ENCODE data around the gene VTI1A. TPM values are rescaled to one million over a fixed set of nuclear protein-coding genes. Genes with fewer than 3 reads are reported as not detected.

Gene VTI1A
- total RNA-seq, 1 donor from 2014 or later = 35.2 TPM

DNA sequence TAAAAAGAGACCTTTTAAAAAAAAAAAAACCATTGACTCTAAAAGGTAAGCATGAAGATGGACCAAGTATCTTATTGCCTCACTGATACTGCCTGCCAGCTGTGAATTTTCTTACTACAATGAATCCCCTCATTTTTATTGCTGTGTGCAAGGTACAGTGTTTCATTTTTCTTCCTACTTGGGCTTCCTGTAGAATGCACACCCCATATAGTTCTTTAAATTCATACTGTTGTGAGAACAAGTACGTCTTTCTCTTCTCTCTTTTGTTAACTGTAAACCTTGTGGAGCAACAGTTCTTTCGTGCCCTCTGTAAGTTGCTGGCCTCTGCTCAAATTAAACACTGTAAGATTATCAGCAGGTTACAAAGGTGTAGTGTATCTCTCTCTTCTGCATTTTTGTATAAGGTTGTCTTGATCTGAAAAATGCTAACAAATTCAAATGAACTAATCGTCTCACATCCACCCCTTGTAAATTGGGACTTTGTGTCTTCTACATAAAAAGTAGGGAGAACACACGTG, 105.6 kb downstream of the VTI1A start:
- H3K27me3 Mint-ChIP-seq = no peaks in the 10 kb centered on the region
- intact Hi-C loops (cut with micrococcal nuclease) = no loop called here
- no peaks in the 10 kb centered on the region for H3K4me1 Mint-ChIP-seq
- DNase-seq = no peak
- H3K27ac Mint-ChIP-seq = no peak overlapping the region
- no peaks in the 10 kb centered on the region for H3K36me3 Mint-ChIP-seq (ENCODE audit: low read depth)
- H3K4me3 Mint-ChIP-seq = no peak overlapping the region
- H3K9me3 Mint-ChIP-seq = no peaks in the 10 kb centered on the region

GRCh38 chr10:112553315-112553714, 106.3 kb downstream of the VTI1A start:
- no peak for DNase-seq
- intact Hi-C loops (cut with micrococcal nuclease) = no loop called here
- Mint-ChIP-seq H3K4me1 (no peaks in the 10 kb centered on the region), H3K27ac (no peak overlapping the region), H3K27me3 (no peaks in the 10 kb centered on the region), H3K36me3 (ENCODE audit: low read depth) (no peaks in the 10 kb centered on the region), H3K9me3 (no peaks in the 10 kb centered on the region), H3K4me3 (no peak overlapping the region)

DNA sequence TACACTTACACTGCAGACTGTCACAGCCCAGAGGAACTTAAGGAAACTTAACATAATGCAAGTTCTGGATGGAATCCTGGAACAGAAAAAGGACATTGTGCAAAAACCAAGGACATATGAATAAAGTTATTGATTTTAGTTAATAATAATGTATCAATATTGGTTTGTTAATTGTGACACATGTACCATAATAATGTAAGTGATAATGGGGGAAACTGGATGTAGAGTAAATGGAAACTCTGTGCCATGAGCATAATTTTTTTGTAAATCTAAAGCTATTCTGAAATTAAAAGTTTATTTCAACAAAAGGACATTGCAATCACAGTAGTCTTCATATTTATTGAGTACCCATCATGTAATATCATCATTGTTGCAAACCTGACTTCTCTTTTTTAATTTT, 107.2 kb downstream of the VTI1A start:
- H3K4me1 Mint-ChIP-seq = no peaks in the 10 kb centered on the region
- no peak overlapping the region for H3K27ac Mint-ChIP-seq
- H3K4me3 Mint-ChIP-seq = no peak overlapping the region
- H3K36me3 Mint-ChIP-seq (ENCODE audit: low read depth) = no peaks in the 10 kb centered on the region
- no peaks in the 10 kb centered on the region for H3K27me3 Mint-ChIP-seq
- DNase-seq = no peak
- intact Hi-C loops (cut with micrococcal nuclease) = no loop called here
- H3K9me3 Mint-ChIP-seq = no peaks in the 10 kb centered on the region

DNA sequence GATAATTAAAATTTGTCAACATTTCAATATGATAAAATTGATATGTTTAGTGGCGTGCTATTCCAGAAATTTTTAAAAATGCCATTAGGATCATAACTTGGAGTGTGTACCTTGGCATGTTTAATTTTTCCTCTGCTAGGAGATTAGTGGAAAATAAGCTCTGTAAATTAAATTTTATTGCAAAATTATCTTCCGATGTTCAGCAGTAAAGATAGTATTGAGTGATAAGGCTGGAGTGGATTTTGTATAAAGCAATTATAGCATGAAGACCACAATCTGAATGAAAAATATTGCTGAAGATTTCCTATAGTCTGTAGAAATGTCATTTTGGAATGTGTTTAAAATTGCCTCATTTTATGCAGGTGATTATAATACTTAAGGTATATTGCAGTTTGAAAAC, 110.2 kb downstream of the VTI1A start:
- H3K27me3 Mint-ChIP-seq = no peaks in the 10 kb centered on the region
- H3K4me3 Mint-ChIP-seq = no peak overlapping the region
- no peaks in the 10 kb centered on the region for H3K4me1 Mint-ChIP-seq
- H3K36me3 Mint-ChIP-seq (ENCODE audit: low read depth) = no peaks in the 10 kb centered on the region
- no peaks in the 10 kb centered on the region for H3K9me3 Mint-ChIP-seq
- H3K27ac Mint-ChIP-seq = no peak overlapping the region
- intact Hi-C loops (cut with micrococcal nuclease) = no loop called here
- no peak for DNase-seq

DNA sequence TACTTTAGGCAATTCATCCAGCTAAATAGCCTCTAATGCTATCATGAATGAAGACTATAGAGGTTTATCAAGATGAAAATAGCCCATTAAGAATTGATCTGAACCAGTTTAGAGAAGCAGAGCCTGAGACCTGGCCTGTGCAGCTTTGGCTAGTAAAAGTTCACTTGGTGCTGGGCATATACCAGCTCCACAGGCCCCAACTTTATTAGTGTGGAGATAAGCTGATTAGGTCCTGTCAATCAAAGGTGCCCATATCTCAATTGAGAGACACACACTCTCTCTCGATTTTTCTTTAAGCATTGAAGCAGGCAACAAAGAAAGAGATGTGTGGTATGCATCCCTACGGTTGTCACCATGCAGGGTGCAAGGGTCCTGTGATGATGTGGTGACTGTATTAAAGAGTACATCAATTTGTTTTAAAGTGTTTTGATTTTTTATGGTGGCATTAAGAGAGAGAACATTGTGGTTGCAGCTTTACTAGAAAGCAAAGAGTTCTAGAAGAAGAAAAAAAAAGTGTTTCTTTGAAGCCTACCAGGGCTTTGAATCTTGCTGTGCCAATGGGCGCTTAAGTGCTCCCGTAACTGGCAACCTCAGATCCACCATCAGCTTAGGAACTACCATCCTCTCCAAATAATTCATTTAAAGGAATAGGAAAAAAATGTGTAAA, 111.6 kb downstream of the VTI1A start:
- no peaks in the 10 kb centered on the region for H3K9me3 Mint-ChIP-seq
- DNase-seq = no peak
- intact Hi-C loops (cut with micrococcal nuclease) = no loop called here
- H3K27ac Mint-ChIP-seq = no peak overlapping the region
- H3K27me3 Mint-ChIP-seq = no peaks in the 10 kb centered on the region
- H3K4me1 Mint-ChIP-seq = no peaks in the 10 kb centered on the region
- no peak overlapping the region for H3K4me3 Mint-ChIP-seq
- no peaks in the 10 kb centered on the region for H3K36me3 Mint-ChIP-seq (ENCODE audit: low read depth)

DNA sequence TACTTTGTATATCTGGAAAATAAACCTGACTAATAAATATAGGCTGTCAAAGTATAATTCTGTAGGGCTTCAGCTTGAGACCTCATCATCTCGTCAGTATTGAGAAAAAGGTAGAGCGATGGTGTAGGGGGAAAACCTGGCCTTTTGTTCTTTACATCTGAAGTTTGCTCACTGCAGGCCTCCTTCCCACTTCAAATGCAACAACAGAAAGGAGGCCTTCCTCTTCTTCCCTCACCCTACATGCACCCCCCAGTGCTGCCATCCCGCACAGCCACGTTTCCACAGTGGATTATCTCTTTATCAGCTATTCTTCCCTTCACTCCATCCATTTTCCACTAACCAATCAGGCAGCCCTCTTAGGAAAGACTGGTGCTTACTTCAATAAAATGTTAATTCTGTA, 112.3 kb downstream of the VTI1A start:
- Mint-ChIP-seq H3K4me1 (no peaks in the 10 kb centered on the region), H3K27me3 (no peaks in the 10 kb centered on the region), H3K9me3 (no peaks in the 10 kb centered on the region), H3K27ac (no peak overlapping the region), H3K36me3 (ENCODE audit: low read depth) (no peaks in the 10 kb centered on the region), H3K4me3 (no peak overlapping the region)
- no peak for DNase-seq
- intact Hi-C loops (cut with micrococcal nuclease) = no loop called here

- H3K27ac Mint-ChIP-seq = no peak overlapping the region
- H3K4me1 Mint-ChIP-seq = no peaks in the 10 kb centered on the region
- H3K9me3 Mint-ChIP-seq = no peaks in the 10 kb centered on the region
- no peaks in the 10 kb centered on the region for H3K36me3 Mint-ChIP-seq (ENCODE audit: low read depth)
- no peak for DNase-seq
- no peaks in the 10 kb centered on the region for H3K27me3 Mint-ChIP-seq
- intact Hi-C loops (cut with micrococcal nuclease) = loop anchor here (10.0 kb wide), 1 partner anchor 823 kb away; no protein-coding TSS in a partner anchor
- no peak overlapping the region for H3K4me3 Mint-ChIP-seq
Measured at GRCh38 chr10:112562122-112562521, 115.1 kb downstream of the VTI1A start.

DNA sequence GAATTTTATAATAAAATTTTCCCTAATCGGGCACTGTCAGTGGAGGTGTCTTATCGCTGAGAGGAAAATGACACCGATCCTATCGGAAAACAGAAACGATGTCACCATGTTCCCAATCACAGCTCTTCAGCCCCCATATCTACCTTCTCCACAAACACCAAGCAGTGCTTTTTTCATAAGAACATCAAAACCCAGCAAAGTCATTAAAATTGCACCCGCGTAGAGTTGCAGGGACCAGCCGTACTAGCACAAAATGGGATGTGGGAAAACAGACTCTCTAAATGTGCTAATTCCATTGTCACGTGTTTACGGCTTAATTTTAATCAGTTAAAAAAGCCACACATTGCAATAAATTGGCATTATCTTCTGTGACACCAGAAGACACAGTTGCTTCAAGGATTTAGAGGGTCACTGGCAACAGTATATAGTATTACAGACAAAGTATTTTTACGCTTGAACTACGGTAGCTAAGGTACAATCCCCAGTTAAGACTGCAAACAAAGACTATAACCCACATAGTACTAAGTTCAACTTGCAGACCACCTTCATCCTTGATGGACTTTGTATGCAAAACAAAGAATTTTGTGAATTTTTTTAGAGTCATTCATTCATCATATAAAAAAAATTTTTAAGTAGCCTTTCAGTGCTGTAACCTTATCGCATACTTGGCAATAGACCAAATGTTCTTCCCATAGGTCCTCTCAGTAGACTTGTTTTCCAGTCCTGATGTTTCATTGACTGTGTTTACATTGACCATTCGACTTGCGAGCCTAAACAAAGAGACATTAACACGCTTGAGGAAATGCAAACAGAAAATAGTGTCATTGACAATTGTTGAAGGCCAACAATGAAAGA, 116.0 kb downstream of the VTI1A start:
- DNase-seq = no peak
- Mint-ChIP-seq H3K27me3 (no peaks in the 10 kb centered on the region), H3K27ac (no peak overlapping the region), H3K36me3 (ENCODE audit: low read depth) (no peaks in the 10 kb centered on the region), H3K4me1 (no peaks in the 10 kb centered on the region), H3K4me3 (no peak overlapping the region), H3K9me3 (no peaks in the 10 kb centered on the region)
- intact Hi-C loops (cut with micrococcal nuclease) = loop anchor here (10.0 kb wide), 1 partner anchor 822 kb away; no protein-coding TSS in a partner anchor

DNA sequence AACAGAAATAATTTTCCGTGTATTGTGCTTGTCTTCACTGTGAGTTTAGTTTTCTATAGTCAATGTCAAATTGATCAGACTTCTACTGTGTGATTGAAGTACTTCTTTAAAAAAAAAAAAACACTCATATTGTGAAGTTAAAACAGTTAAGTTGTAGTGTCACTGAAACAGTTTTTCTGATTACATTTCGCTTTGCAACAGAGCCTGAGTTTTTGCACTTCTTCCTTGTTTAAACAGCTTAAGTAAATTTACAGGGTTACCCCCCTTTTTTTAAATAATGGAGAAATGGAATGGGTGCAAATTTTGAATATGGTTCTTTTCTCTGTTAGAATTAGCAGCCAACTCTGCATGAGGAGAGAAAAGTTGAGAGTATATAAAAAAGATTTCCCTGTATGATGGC, 117.3 kb downstream of the VTI1A start:
- no peaks in the 10 kb centered on the region for H3K9me3 Mint-ChIP-seq
- H3K4me3 Mint-ChIP-seq = no peak overlapping the region
- no peak for DNase-seq
- intact Hi-C loops (cut with micrococcal nuclease) = loop anchor here (10.0 kb wide), 1 partner anchor 820 kb away; no protein-coding TSS in a partner anchor
- H3K27ac Mint-ChIP-seq = no peak overlapping the region
- no peaks in the 10 kb centered on the region for H3K36me3 Mint-ChIP-seq (ENCODE audit: low read depth)
- H3K27me3 Mint-ChIP-seq = no peaks in the 10 kb centered on the region
- no peaks in the 10 kb centered on the region for H3K4me1 Mint-ChIP-seq

- Mint-ChIP-seq H3K4me1 (no peaks in the 10 kb centered on the region), H3K27ac (no peak overlapping the region), H3K9me3 (no peaks in the 10 kb centered on the region), H3K27me3 (no peaks in the 10 kb centered on the region), H3K36me3 (ENCODE audit: low read depth) (no peaks in the 10 kb centered on the region), H3K4me3 (no peak overlapping the region)
- intact Hi-C loops (cut with micrococcal nuclease) = loop anchor here (10.0 kb wide), 1 partner anchor 819 kb away; no protein-coding TSS in a partner anchor
- peak; percentile 74 for DNase-seq
Measured at GRCh38 chr10:112565434-112566053, 118.5 kb downstream of the VTI1A start.

DNA sequence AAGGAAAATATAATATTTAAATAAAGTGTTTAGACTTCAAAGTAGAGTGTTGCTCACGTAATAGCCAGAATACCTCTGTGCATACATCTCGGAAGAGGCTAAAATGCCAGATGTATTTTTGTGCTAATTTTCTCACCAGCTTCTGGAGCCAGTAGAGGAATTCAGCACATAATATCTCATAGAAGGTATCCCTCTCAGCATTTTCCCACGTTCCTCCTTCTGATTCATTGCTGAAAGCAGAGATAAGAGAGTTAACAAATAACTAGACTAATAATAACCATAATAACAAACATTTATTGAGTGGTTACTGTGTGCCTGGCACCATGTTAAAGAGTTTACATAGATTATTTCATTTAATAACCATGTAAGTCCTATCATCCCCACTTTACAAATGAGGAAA, 123.6 kb downstream of the VTI1A start:
- intact Hi-C loops (cut with micrococcal nuclease) = no loop called here
- Mint-ChIP-seq H3K27ac (no peak overlapping the region), H3K4me3 (no peak overlapping the region)

GRCh38 chr10:112579578-112579977, 132.6 kb downstream of the VTI1A start:
- H3K36me3 Mint-ChIP-seq (ENCODE audit: low read depth) = peaks cover 1% of the 10 kb centered on the region
- intact Hi-C loops (cut with micrococcal nuclease) = no loop called here
- H3K27ac Mint-ChIP-seq = no peak overlapping the region
- H3K9me3 Mint-ChIP-seq = no peaks in the 10 kb centered on the region
- H3K4me1 Mint-ChIP-seq = no peaks in the 10 kb centered on the region
- DNase-seq = no peak
- H3K4me3 Mint-ChIP-seq = no peak overlapping the region
- no peaks in the 10 kb centered on the region for H3K27me3 Mint-ChIP-seq

More for the DNA sequence above, 123.6 kb downstream of the VTI1A start:
- Mint-ChIP-seq H3K36me3 (ENCODE audit: low read depth) (no peaks in the 10 kb centered on the region), H3K27me3 (no peaks in the 10 kb centered on the region), H3K4me1 (no peaks in the 10 kb centered on the region), H3K9me3 (no peaks in the 10 kb centered on the region)
- DNase-seq = no peak

DNA sequence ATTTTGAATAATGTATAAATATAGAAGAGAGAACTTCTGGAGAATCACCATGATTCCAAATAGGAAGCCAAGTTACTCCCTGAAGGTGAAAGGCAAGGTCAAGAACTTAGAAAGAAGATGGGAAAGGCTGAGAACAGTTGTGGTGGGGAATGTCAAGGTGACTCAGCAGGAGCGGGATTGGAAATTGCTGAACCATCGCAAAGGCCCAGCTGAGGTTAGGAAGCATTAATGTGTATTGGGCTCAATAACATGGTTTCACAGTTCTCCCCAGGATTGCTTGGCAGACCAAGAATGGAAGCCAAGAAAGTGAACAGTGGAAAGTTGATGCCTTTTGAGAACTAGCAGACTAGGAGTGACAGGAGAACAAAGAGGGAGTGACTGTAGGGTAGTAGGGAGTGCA, 133.3 kb downstream of the VTI1A start:
- H3K4me3 Mint-ChIP-seq = no peak overlapping the region
- no peaks in the 10 kb centered on the region for H3K27me3 Mint-ChIP-seq
- H3K36me3 Mint-ChIP-seq (ENCODE audit: low read depth) = peaks cover 1% of the 10 kb centered on the region
- intact Hi-C loops (cut with micrococcal nuclease) = no loop called here
- no peak for DNase-seq
- H3K4me1 Mint-ChIP-seq = no peaks in the 10 kb centered on the region
- H3K27ac Mint-ChIP-seq = no peak overlapping the region
- no peaks in the 10 kb centered on the region for H3K9me3 Mint-ChIP-seq

DNA sequence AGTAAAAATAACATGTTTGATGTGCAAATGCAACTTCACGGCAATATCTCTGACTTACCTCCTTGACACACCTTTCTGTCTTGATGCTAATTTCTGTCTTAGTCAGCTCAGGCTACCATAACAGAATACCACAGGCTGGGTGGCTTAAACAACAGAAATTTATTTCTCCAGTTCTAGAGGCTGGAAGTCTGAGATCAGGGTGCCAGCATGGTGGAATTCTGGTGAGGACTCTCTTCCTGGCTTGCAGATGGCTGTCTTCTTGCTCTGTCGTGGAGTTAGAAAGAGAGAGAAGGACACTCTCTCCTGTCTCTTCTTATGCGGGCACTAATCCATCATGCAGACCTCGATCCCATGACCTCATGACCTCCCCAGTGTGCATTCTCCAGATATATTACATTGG, 134.9 kb downstream of the VTI1A start:
- Mint-ChIP-seq H3K4me3 (no peak overlapping the region), H3K27me3 (no peaks in the 10 kb centered on the region), H3K36me3 (ENCODE audit: low read depth) (peaks cover 1% of the 10 kb centered on the region), H3K27ac (no peak overlapping the region), H3K4me1 (peaks cover 2% of the 10 kb centered on the region), H3K9me3 (no peaks in the 10 kb centered on the region)
- intact Hi-C loops (cut with micrococcal nuclease) = no loop called here
- DNase-seq = no peak
